ENCODE results near the gene ABI3.

The ABI3 gene

GRCh38 chr17:49224198-49224996 is 13.9 kb downstream of the ABI3 start:
- no peak for TF ChIP-seq CTCF (IDR thresholded peaks at IDR 0.05)
- intact Hi-C loops (cut with DNase I; ENCODE audit: low total_unique reads), result loop anchor here (5.0 kb wide), 1 partner anchor 68 kb away; no protein-coding TSS in a partner anchor

GRCh38 chr17:49224997-49225337 is 14.5 kb downstream of the ABI3 start:
- intact Hi-C loops (cut with DNase I; ENCODE audit: low total_unique reads), result loop anchor here (5.0 kb wide), 2 partner anchors 43 to 67 kb away; no protein-coding TSS in a partner anchor
- TF ChIP-seq CTCF (IDR thresholded peaks at IDR 0.05), result no peak
- no peaks in the 10 kb centered on the region for H3K9me3 ChIP-seq
- peaks cover 0 to 22% (median 20%) of the 10 kb centered on the region in 4 donors for H3K4me1 ChIP-seq
- no peaks in the 10 kb centered on the region for H3K36me3 ChIP-seq
- no peak overlapping the region for H3K27ac ChIP-seq
- no peak overlapping the region for H3K4me3 ChIP-seq
- no peak for DNase-seq
- H3K27me3 ChIP-seq, result peaks cover 0 to 93% of the 10 kb centered on the region in 2 donors

More at GRCh38 chr17:49224198-49224996, 13.9 kb downstream of the ABI3 start:
- no peaks in the 10 kb centered on the region for H3K9me3 ChIP-seq
- no peak overlapping the region for H3K27ac ChIP-seq
- H3K4me1 ChIP-seq, result peaks cover 0 to 21% (median 15%) of the 10 kb centered on the region in 4 donors
- DNase-seq, result no peak
- H3K4me3 ChIP-seq, result peak overlapping the region in 1 of 2 donors; percentile 26
- H3K36me3 ChIP-seq, result no peaks in the 10 kb centered on the region
- peaks cover 0 to 93% of the 10 kb centered on the region in 2 donors for H3K27me3 ChIP-seq

- intact Hi-C loops (cut with DNase I; ENCODE audit: low total_unique reads), result loop anchor here (5.0 kb wide), 1 partner anchor 43 kb away; no protein-coding TSS in a partner anchor
- TF ChIP-seq CTCF (IDR thresholded peaks at IDR 0.05), result no peak
- H3K4me1 ChIP-seq, result peaks cover 0 to 29% (median 27%) of the 10 kb centered on the region in 4 donors
- no peaks in the 10 kb centered on the region for H3K9me3 ChIP-seq
- peaks cover 0 to 92% of the 10 kb centered on the region in 2 donors for H3K27me3 ChIP-seq
- H3K27ac ChIP-seq, result no peak overlapping the region
- no peaks in the 10 kb centered on the region for H3K36me3 ChIP-seq
- no peak for DNase-seq
- no peak overlapping the region for H3K4me3 ChIP-seq
Observed at GRCh38 chr17:49225554-49226236, 15.2 kb downstream of the ABI3 start.

GRCh38 chr17:49226771-49227435 is 16.4 kb downstream of the ABI3 start:
- H3K4me3 ChIP-seq, result no peak overlapping the region
- H3K9me3 ChIP-seq, result no peaks in the 10 kb centered on the region
- no peak overlapping the region for H3K27ac ChIP-seq
- H3K27me3 ChIP-seq, result peaks cover 0 to 82% of the 10 kb centered on the region in 2 donors
- intact Hi-C loops (cut with DNase I; ENCODE audit: low total_unique reads), result loop anchor here (5.0 kb wide), 1 partner anchor 45 kb away; no protein-coding TSS in a partner anchor
- peaks cover 0 to 37% (median 30%) of the 10 kb centered on the region in 4 donors for H3K4me1 ChIP-seq
- no peak for TF ChIP-seq CTCF (IDR thresholded peaks at IDR 0.05)
- no peaks in the 10 kb centered on the region for H3K36me3 ChIP-seq
- DNase-seq, result no peak

GRCh38 chr17:49227436-49228261 is 17.1 kb downstream of the ABI3 start:
- peaks cover 0 to 37% (median 30%) of the 10 kb centered on the region in 4 donors for H3K4me1 ChIP-seq
- no peaks in the 10 kb centered on the region for H3K36me3 ChIP-seq
- no peaks in the 10 kb centered on the region for H3K9me3 ChIP-seq
- H3K27me3 ChIP-seq, result peaks cover 0 to 74% of the 10 kb centered on the region in 2 donors
- DNase-seq, result peak; percentile 60 to 81
- H3K4me3 ChIP-seq, result no peak overlapping the region
- peak; percentile 69 to 74 for TF ChIP-seq CTCF (IDR thresholded peaks at IDR 0.05)
- no peak overlapping the region for H3K27ac ChIP-seq
- intact Hi-C loops (cut with DNase I; ENCODE audit: low total_unique reads), result loop anchor here (5.0 kb wide), 1 partner anchor 45 kb away; no protein-coding TSS in a partner anchor
